ENCODE results near the gene CPNE2.
"Not testable (repeated sequence)": the region's sequence is repeated elsewhere in the genome, so short reads cannot be mapped to it uniquely, and the experiment has no call there.

The CPNE2 gene

GRCh38 chr16:57060323-57061083 is 31.9 kb upstream of the CPNE2 start:
- TF ChIP-seq CTCF (IDR thresholded peaks at IDR 0.05; ENCODE audit: low read length, missing control alignments): no peak
- H3K4me3 ChIP-seq (replicated peaks; ENCODE audit: low read depth, low read length): no peak overlapping the region
- peak; percentile 21 for DNase-seq (ENCODE audit: low read depth)

- no peak overlapping the region for H3K4me3 ChIP-seq (replicated peaks; ENCODE audit: low read depth, low read length)
- peak; percentile 69 for DNase-seq (ENCODE audit: low read depth)
- TF ChIP-seq CTCF (IDR thresholded peaks at IDR 0.05; ENCODE audit: low read length, missing control alignments): no peak
Measured at GRCh38 chr16:57061084-57061905, 31.1 kb upstream of the CPNE2 start.

GRCh38 chr16:57062329-57062728 is 30.1 kb upstream of the CPNE2 start:
- no peak for DNase-seq (ENCODE audit: low read depth)
- no peak for TF ChIP-seq CTCF (IDR thresholded peaks at IDR 0.05; ENCODE audit: low read length, missing control alignments)
- no peak overlapping the region for H3K4me3 ChIP-seq (replicated peaks; ENCODE audit: low read depth, low read length)

GRCh38 chr16:57063189-57063588 is 29.2 kb upstream of the CPNE2 start:
- H3K4me3 ChIP-seq (replicated peaks; ENCODE audit: low read depth, low read length); DNase-seq (ENCODE audit: low read depth): not testable (repeated sequence)

- H3K4me3 ChIP-seq (replicated peaks; ENCODE audit: low read depth, low read length): no peak overlapping the region
- TF ChIP-seq CTCF (IDR thresholded peaks at IDR 0.05; ENCODE audit: low read length, missing control alignments): no peak
- no peak for DNase-seq (ENCODE audit: low read depth)
Measured at GRCh38 chr16:57064995-57065394, 27.4 kb upstream of the CPNE2 start.

- H3K4me3 ChIP-seq (replicated peaks; ENCODE audit: low read depth, low read length): no peak overlapping the region
- DNase-seq (ENCODE audit: low read depth): no peak
- no peak for TF ChIP-seq CTCF (IDR thresholded peaks at IDR 0.05; ENCODE audit: low read length, missing control alignments)
Measured at GRCh38 chr16:57066625-57067024, 25.8 kb upstream of the CPNE2 start.

- DNase-seq (ENCODE audit: low read depth): no peak
Measured at GRCh38 chr16:57067347-57067746, 25.0 kb upstream of the CPNE2 start.

More at GRCh38 chr16:57067347-57067746, 25.0 kb upstream of the CPNE2 start:
- no peak for TF ChIP-seq CTCF (IDR thresholded peaks at IDR 0.05; ENCODE audit: low read length, missing control alignments)
- H3K4me3 ChIP-seq (replicated peaks; ENCODE audit: low read depth, low read length): no peak overlapping the region

Measured in fibroblast of pulmonary artery (primary cell).